ENCODE data around the gene NEURL3.
"Not testable (repeated sequence)": the region's sequence is repeated elsewhere in the genome, so short reads cannot be mapped to it uniquely, and the experiment has no call there.

The NEURL3 gene

DNA sequence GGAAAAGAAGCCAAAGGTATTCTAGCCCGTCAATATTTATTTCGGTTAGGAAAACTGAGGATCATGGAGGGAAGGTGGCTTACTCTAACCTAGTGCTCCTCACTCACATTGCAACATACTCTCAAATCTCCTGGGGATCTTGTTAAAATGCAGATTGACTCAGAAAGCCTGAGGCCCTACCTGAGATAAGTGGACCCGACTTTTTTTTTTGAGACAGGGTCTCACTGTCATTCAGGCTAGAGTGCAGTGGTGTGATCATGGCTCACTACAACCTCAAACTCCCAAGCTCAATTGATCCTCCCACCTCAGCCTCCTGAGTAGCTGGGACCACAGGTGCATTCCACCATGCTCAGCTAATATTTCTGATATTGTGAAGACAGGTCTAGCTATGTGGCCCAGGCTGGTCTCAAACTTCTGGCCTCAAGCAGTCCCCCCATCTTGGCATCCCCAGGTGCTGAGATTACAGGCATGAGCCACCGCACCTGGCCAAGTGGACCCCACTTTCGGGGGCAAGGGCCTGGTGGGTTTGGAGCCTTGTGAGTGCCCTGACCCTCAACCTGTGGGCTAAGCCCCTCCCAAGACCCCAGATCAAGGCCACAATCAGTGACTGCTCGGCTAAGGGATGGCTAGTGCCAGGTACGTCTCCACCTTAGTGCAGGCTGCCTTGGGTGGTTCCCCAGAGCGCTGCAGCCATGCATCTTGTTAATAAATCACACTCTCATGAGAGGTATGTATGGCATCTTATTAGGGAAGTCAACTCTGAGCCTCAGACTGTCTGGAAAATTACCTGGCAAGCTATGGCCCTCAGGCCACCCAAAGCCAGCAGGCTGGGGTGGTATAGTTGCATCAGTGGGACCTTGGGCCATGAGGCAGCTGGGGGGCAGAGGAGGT lies 1.1 kb upstream of the NEURL3 start:
- DNase-seq = no peak

DNA sequence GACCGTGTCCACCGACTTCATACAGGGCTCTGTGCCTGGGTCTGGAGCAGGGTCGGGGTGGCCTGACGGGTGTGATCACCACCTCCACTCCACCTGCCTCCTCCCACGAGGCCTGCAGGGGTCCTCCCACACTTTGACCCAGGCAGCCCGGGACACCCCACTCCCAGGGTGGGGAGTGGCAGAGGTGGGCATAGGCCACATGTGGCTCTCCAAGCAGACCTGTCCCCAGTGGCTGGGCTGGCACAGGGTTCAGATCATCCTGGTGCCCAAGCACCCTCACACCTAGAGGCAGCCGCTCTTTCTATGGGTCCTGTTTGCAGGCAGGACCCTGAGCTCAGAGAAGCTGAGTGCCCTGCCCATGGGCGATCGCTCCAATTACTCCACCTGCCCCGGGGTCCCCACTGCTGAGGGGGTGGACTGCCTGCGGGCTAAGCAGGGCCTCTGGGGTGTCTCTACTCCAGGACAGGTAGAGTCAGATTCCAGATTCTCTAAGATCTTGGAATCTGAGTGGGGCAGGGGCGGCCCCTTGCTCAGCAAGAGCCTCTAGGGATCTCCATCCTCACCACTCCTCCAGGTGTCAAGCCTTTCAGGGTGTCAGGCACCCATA lies 1.4 kb downstream of the NEURL3 start:
- no peak for DNase-seq

DNA sequence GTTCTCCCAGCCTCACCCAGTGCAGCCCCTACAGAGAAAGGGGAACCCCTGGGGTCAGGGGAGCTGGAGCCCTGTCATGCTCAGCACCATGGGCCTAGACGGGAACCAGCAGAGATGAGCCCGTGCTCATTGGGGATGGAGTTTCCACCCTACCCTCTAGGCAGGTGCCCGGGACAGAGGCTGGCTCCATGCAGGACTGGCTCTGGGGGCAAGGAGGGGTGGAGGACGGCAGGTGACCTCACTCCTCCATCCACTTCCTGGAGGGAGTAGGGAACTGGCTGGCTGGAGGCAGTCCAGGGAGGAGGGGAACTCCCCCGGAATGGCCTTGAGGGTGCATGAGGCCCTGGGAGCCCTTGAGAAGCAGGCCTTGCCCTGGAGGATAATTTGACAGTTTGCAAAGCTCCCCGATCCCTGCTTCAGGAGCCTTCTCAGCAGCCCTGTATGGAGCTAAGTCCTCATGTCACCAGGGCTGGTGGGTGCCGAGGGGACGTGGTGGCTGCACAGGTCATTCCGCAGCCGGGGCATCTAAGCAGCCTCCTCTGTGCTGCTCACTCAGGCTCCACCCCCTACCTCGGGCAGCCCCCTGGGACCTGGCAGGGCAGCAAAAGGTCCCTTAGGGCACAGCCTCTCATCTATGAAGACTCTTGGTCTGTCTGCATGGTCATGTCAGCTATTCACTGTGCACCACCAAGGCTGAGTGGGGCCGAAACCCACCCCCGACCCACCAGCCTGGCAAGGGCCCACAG lies 2.1 kb downstream of the NEURL3 start:
- no peak for DNase-seq

DNA sequence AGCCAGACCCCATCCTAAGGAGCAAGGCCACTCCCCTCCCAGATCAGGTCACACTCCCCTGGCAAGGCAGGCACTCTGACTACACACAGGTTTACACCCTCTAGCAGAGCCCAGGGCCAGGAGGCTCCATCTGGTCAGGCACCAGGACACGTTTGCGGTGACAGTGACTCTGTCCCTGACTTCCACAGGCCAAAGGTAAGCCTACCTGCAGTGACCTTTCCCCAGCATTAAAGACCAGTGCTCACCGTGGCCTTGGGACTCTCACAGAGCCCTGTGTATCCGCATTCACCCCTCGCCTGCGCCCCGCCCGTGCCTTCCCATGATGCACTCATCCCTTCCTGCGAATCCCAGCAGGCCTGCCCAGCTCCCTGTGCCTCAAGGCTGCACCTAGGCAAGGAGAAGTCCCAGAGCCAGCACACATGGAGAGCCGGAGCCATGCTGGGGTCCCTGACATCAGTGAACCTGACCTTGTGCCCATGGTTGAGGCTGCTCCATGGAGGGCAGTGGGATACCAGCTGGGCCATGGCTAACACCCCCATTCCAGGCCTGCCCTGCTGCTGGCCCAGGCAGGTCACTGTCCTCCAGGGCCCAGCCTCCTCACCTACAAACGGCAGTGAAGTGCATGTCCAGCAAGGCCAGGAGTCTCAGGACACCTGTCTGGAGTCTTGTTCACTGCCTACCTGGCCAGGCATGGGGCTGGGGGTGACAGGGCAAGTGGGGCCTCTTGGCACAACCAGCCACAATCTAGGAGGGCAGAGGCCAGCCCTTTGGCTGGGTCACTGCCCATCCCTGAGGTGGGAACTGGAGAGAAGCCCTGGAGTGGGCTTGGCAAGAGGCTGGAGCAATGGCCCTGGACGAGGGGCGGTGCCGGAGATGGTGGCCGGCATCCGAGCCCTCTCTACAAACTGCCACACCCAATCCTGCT lies 3.0 kb downstream of the NEURL3 start:
- no peak for DNase-seq

DNA sequence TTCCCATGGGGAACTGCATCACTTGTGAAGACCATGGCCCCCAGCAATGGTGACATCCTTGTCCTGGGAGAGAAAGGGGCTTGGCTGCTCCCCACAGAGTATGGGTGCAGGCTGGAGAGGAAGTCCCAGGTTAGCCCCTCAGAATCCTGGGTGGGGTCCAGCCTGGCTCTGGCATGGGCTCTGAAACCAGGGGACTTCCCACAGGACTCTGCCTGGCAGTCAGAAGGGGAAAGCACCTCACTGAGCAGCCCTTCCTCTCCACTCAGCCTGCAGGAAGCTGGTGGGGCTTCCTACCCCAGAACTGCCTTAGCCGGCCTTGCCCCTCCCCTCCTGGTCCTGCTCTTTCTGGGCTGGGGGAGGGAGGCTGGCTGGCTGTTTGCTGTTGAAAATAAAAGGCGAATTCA lies 3.7 kb downstream of the NEURL3 start:
- DNase-seq = no peak

DNA sequence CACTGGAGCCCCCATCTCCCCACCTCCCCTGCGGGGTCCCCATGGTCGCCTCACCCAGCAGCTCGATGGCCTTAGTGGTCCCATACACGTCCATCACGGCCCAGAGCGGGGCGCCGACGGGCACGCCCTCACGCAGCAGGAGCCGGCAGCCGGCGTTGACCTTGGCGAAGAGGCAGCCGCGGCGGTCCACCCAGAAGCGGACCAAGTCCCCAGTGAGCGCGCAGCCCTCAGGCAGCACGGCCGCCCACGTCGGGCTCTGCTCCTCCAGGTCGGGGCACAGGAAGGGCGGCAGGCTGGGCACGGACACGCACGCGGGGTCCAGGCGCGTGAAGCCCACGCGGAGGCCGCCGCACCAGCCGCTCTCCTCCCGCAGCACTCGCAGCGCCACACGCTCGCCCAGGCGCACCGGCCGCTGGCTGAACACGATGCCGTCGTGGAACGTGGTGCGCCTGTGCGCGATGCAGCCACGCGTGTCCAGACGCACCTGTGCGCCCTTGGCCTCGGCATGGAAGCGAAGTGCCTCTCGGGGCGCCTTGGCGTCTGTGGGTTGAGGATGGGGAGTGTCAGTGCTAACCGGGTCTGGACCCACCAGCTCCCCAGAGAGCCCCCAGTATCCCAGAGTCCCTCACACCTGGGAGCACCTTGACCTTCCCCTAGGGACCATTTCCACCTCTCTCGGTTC lies 4.6 kb downstream of the NEURL3 start:
- DNase-seq = no peak

DNA sequence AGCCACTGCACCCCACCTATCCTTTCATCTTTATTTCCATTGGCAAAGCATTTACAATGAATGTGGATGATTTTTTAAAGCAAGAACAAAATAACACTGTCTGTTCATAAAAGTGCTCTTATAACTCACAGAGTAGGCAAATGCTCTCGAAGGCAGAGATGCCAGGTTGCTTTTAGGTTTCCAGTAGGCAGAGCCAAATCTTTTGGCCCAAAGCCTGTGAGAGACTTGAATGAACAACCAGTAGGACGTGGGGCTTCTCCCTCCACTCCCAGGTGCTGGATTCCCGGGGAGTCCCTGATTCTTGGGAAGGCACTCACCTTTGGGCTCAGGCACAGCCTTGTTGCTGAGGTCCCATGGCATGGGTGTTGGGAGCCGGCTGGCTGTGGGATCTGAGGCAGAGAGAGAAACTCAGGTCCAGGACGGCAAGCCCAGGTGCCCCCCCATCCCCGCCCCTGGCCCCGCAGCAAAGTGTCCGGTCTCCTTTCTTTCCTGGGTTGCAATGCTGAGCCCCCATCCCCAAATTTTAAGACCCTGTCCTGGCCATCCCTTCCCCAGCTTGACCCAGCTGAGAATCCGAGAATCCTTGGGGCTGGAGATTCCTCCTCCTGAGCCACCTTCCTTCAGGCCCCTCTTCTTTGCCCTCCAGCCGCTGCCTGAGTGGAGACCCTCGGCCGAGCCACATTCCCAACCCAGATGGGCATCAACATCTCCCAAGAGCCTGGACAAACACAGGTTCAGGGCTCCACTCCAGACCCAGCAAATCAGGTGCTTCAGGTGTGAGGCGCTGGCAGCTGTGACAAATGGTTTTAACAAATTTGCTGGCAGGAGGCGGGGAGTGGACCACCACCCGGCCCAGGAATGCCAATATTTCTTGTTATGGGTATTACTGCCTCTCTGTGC lies 5.8 kb downstream of the NEURL3 start:
- DNase-seq = no peak

DNA sequence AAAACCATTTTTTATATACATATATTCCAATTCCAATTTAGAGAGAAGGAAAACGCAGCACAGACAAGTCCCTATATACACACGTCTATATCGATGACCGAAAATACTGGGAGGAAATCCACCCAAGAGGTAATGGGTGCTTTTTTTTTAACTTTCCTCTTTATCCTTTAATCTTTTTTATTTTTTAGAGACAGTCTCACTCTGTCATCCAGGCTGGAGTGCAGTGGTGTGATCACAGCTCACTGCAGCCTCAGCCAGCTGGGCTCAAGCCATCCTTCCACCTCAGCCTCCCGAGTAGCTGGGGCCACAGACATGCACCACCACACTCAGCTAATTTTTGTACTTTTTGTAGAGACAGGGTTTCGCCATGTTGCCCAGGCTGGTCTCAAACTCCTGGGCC lies 6.5 kb downstream of the NEURL3 start:
- not testable (repeated sequence) for DNase-seq

DNA sequence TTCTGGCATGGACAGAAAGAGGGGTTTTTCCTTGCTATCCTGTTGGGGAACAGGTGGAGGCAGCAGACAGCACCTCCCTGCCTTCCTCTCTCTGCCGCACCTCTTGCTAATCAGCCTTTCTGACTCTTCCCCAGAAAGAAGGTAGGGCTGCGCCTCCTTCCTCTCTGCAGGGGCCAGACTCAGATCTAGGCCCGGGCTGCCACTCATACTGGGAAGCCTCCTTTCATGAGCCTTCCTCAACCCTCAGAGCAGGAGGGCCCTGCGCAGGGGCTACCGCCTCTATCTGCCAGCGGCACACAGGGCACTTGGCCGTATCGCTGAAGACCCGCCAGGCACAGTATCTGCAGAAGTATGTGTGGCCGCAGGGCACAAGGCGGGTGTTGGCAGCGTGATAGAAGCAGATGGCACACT lies 7.1 kb downstream of the NEURL3 start:
- no peak for DNase-seq

DNA sequence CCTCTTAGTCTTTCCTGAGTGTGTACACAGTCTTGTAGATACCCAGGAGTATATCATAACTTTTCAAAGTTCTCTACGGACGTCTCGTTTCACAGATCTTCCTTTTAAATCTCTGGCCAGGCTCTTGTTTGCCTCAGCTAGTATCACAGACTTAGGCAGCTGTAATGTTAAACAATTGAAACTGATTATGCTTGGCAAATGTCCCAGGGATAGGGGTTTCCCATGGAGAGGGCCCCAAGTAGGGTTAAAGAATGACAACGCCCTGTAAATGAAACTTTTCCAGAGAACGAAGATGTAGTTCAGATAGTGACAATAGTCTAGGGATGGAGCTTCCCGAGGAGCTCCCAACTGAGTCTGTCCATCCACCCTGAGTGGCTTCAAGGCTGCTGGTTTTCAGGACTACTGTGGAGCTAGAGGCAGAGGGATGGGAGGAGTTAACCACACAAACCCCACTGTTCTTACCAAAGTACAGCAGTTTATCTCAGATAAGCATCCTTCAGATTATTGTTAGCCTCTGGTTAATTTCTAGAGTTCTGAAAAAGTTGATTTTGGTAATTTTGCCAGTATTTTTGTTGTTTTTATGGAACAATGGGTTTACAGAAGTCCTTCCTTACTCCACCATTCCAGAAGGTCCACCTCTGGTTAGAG lies 9.1 kb downstream of the NEURL3 start:
- DNase-seq = no peak

DNA sequence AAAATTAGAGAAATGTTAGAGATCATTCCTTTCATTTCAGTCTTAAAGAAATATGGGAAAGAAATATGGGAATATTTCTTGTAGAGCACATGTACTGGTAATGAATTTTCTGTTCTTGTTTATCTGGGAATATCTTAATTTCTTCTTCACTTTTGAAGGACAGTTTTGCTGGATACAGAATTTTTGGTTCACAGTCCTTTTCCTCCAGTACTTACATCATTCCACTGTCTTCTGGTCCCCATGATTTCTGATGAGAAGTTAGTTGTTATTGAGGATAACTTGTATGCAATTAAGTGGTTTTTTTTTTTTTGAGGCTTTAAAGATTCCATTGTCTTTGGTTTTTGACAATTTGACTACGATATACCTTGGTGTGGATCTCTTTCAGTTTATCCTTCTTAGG lies 11.0 kb downstream of the NEURL3 start:
- DNase-seq = no peak

DNA sequence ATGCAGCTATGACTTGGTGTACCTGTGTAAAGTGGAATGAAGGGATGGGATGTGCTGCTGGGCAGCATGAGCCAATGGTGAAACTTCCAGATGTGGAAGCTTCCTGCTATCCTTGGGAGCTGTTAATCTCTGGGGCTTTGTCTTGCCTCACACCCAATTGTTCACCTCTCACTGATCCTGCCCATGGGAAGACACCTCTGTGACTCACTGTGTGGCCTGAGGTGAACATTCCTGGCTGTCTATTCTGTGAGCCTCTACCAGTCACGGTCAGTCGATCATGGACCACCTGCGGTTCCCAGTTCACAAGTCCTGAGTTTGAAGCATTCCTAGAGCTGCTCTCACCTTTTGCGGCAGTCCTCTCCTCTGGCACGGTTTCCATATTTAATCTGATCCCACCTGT lies 12.1 kb downstream of the NEURL3 start:
- no peak for DNase-seq

DNA sequence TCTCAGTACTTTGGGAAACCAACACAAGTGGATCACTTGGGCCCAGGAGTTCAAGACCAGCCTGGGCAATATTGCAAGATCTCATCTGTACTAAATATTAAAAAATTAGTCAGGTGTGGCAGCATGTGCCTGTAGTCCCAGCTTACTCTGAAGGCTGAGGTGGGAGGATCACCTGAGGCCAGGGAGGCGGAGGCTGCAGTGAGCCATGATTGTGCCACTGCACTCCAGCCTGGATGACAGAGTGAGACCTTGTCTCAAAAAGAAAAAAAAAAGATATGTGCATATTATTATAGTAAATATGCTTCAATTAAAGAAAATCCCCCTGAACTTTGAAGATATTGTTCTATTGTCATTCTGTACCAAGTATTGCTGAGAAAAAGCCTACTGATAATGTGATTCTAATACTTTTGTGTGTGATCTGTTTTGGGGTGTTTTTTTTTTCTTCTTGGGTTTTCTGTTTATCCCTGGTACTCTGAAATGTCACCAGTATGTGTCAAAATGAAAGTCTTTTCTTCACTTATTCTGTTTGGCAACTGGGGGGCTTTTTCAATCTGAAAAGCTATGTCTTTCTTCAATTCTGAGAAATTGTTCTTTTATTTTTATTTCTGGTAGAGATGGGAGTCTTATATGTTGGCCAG lies 13.2 kb downstream of the NEURL3 start:
- DNase-seq = no peak

DNA sequence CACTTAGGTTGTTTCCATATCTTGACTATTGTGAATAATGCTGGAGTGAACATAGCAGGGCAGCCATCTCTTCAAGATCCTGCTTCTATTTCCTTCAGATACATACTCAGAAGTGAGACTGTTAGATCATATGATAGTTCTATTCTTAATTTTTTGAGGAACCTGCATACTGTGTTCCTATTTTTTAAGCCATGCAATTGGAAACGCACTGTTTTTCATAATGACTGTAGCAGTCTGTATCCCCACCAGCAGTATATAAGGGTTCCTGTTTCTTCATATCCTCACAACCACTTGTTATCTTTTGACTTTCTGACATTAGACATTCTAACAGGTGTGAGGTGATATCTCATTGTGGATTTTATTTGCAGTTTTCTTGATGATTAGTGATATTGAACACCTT lies 15.5 kb downstream of the NEURL3 start:
- peak; percentile 12 to 13 for DNase-seq

DNA sequence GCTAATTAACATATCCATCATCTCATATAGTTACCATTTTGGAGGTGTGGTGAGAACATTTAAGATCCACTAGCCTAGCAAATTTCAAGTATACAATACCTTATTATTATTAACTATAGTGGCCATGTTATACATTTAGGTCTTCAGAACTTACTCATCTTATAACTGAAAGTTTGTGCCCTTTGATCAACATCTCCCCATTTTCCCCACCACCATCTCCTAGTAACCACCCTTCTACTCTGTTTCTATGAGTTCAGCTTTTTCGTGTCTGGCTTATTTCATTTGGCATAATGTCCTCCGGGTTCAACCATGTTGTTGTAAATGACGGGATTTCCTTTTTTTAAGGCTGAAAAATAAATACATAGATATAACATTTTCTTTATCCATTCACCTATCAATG lies 15.9 kb downstream of the NEURL3 start:
- no peak for DNase-seq

DNA sequence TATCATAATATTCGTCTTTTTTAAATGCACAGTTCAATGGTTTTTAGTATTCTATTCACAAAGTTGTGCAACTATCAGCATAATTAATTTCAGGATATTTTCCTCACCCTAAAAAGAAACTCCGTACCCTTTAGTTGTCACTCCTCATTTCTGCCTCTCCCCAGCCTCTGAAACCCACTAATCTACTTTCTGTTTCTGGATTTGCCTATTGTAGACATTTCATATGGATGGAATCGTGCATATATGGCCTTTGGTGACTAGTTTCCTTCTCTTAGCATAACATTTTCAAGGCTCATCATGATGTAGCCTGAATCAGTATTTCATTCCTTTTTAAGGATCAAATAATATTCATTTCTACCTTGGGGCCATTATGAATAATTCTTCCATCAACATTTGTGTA lies 18.5 kb downstream of the NEURL3 start:
- no peak for DNase-seq

DNA sequence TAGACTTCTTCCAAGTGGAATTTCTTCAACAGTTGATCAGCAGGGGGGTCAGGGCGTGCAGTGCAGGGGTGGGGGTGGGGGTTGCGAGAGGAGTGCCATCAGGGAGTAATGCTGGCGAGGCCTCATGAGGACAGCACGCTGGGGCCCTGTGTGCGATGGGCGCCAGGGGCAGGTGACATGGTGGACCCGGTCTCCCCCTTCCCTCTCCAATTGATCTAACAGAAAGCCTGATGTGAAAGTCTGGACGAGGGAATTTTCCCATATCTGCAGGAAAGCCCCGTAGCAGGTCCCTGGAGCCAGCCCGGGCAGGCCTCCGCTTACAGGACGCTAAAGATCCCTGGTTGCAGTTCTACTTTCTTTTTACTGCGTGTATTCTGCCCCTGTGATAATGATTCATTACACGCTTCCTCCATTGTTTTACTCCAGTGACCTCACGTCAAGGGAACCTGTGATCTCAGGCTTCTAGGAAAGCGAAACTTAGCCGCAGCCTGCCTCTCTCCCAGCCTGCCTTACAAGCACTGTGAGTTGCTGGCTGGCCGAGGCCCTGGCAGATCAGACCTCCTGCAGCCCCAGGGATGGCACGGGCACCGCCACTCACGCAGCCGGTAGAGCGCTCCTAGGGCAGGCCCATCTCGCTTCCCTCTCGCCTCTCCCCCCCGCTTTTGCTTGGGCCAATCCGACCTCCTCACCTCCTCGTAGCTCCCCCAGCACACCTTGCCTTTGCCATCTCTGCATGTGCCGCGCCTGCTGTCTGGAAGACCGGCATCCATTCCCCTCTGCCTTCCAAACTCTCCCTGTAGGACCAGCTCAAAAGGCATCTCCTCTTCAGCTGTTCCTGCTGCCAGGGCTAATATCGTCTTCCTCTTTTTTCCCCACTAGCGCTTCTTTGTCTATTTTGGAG lies 19.2 kb downstream of the NEURL3 start:
- peak; percentile 12 to 17 for DNase-seq

DNA sequence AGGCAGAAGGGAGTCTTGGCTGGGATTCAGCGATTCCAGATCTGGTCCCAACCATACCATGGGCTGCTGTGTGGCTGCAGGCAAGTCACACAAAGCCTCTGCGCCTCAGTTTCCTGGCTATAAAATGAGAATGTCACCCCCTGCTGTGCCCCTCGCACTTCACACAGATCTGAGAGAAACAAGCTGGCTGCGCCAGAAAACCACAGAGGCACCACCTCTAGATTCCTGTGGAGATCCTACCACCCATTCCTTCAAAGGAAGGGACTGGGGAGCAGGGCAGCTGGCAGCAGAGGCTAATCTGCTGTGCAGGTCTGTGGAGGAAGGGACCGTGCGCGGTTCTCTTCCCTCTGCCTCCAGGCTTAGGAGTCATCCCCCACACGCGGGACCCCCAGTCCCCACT lies 19.8 kb downstream of the NEURL3 start:
- DNase-seq = no peak

DNA sequence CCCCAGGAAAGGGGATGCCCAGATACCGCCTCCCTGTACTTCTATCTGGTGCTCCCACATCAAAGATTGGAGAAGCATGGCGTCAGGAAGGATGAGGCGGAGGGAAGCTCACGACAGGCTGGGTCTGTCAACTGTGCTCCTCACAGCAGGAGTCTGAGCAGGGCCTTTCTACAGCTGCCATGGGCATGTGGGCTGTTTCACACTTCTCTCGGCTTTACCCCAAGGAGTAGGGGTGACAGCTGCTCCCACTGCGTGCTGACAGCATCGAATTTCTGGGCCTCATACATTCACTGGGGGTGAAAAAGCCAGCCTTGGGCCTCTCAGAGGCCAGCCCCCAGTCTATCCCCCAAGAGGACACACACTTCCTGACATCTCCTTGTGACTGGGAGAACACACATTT lies 21.1 kb downstream of the NEURL3 start:
- no peak for DNase-seq

Measured in AML-193 (cell line).